DND-41 (cell line): ENCODE measurements around the gene TRIP4.

Experiments
- EZH2 ChIP-seq: IDR thresholded peaks from 3 replicates; pipeline ENCODE4 v1.6.1; 2012; ENCODE audit warnings: borderline replicate concordance, low read depth, mild to moderate bottlenecking, moderate library complexity, low read length, inconsistent platforms; ENCODE audit not compliant: severe bottlenecking
- TF ChIP-seq, protein P1 (sequence below): IDR thresholded peaks from 2 replicates; pipeline ENCODE4 v1.5.1; 2012; ENCODE audit warnings: borderline replicate concordance, low read length, moderate library complexity, mild to moderate bottlenecking; ENCODE audit not compliant: poor library complexity, severe bottlenecking; ENCODE audit errors: extremely low read depth

DNA sequence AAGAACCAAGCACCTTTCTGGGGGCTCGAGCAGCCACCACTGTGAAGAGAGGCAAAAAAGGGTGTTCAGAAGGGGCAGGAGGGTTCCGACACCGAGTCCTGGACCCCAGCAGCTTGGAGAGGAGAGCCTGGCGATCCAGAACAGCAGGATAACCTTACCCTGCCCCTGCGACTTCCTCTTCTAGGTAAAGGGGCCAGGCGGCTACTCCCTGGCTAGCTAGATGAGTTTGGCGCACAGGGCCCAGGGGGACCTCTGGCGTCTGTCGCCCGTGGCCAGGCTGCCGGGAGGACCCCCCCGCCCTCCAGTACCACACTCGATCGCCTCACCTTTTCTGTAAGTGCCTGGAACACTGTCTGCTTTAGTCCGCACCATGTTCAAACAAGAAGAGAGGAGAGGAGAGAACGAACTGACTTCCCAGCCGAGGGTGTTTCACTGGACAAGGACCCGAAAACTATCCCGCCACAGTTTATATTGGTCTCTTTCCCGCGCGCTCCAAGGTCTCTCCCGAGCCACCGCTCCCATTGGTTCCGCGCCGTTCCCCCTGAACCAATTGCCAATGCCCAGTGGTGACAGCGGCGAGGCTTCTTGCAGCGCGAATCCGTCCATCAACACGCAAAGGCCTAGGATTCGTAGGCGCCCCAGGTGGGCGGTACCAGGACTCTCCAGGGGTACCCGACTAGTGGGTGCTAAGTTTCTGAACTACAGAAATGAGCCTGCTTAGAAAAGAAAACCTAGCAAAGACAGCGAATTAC, 6.5 kb upstream of the TRIP4 start, which contains the start of gene PCLAF:
- TF ChIP-seq, protein P1, sequence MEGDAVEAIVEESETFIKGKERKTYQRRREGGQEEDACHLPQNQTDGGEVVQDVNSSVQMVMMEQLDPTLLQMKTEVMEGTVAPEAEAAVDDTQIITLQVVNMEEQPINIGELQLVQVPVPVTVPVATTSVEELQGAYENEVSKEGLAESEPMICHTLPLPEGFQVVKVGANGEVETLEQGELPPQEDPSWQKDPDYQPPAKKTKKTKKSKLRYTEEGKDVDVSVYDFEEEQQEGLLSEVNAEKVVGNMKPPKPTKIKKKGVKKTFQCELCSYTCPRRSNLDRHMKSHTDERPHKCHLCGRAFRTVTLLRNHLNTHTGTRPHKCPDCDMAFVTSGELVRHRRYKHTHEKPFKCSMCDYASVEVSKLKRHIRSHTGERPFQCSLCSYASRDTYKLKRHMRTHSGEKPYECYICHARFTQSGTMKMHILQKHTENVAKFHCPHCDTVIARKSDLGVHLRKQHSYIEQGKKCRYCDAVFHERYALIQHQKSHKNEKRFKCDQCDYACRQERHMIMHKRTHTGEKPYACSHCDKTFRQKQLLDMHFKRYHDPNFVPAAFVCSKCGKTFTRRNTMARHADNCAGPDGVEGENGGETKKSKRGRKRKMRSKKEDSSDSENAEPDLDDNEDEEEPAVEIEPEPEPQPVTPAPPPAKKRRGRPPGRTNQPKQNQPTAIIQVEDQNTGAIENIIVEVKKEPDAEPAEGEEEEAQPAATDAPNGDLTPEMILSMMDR, result peak; percentile 13
- TF ChIP-seq EZH2, result no peak
